ENCODE results near the gene EFNA4.
A peak's percentile ranks its signal among the peaks of the same experiment; 100 is the strongest.

EFNA4 gene

DNA sequence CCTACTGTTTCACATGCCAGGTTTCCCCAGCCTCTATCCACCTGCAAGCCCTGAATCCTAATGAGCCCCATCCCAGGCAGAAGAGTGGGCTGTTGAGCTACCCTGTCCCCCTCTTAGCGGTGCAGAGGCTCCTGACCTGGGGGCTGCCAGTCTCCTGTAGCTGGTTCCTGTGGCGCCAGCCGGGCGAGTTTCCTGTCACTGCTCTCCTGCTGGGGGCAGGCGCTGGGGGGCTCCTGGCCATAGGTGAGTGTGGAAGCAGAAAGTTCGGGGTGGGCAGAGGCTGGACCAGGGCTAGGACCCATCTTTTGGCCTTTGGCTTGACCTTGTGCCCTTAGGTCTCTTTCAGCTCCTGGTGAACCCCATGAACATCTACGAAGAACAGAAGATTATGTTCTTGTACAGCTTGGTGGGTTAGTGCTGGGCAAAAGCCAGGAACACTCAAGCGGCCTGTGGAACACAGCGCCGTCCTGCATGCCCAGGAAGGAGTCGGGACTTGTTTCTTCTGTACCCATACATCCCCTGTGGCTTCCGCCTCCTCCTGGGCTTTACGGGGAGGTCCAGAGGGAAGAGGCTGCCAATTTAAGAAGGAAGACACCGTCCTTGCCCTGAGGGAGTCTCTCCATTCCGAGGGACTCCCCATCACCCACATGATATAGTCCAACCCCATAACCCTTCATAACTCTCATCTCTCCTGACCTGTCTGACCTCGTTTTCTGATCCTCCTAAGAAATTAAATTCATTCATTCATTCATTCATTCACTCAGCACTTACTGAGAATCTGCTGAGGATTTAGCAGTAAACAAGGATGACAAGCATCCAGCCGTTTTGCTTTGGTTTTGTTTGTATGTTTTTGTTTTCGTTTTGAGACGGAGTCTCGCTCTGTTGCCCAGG lies 29.0 kb upstream of the EFNA4 start:
- no peak for DNase-seq

DNA sequence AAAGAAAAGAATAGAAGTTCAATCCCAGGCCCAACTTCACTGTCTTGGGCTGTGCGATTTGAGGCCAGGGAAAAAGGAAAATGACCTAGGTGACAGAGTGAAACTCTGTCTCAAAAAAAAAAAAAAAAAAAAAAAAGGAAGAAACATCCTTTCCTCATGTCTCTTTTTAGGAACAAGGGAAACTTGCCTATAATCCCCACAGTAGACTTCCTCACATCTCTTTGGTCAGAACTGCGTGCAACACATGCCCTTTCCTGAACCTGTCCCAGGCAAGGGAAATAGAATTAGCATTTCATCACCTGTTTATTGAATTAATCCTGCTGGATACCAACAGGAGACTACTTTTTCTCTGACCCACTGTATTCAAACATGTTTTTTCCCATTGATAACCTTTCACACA lies 27.6 kb upstream of the EFNA4 start:
- DNase-seq: no peak

DNA sequence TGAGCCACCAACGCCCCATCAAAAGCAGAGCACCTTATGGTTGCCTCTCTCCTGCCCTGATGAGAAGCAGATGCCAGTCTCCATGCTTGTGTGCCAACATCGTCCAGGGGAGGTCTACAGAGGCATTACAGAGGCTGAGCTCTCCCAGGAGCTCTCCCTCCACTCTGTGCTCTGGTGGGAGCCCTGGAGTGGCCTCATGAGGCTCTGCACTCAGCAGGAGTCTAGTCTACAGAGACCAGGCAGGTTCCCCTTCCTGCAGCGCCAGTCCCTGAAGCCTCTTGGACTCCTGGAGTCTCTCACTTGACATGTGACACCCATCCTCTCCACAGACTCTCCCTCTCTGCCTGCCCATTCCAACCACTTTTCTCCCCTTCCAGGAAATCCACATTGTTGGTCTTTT lies 26.5 kb upstream of the EFNA4 start:
- no peak for DNase-seq

DNA sequence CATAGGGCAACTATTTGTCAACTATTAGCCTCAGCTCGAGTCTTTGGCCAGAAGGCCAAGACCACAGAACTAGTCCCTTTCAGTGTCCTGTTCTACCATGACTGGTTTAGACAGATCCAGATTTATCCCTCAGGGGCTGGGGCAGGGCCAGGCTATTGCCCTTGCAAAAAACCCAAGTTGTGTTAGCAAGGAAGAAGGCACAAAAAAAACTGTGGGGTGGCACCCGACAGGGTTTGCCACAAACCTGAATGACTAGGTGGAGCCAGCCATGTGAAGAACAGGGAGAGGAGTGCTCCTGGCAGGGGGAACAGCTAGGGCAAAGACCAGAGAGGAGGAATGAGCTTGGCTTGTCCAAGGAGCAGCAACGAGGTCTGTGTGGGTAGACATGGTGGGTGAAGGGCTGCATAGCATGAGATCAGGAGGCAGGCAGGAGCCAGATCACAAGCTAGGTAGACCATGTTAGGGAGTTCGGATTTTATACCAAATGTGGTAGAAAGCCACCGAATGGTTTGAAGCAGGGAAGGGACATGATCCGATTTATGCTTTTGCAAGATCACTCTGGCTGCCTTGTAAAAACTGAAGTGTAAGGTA lies 25.6 kb upstream of the EFNA4 start:
- DNase-seq: no peak

DNA sequence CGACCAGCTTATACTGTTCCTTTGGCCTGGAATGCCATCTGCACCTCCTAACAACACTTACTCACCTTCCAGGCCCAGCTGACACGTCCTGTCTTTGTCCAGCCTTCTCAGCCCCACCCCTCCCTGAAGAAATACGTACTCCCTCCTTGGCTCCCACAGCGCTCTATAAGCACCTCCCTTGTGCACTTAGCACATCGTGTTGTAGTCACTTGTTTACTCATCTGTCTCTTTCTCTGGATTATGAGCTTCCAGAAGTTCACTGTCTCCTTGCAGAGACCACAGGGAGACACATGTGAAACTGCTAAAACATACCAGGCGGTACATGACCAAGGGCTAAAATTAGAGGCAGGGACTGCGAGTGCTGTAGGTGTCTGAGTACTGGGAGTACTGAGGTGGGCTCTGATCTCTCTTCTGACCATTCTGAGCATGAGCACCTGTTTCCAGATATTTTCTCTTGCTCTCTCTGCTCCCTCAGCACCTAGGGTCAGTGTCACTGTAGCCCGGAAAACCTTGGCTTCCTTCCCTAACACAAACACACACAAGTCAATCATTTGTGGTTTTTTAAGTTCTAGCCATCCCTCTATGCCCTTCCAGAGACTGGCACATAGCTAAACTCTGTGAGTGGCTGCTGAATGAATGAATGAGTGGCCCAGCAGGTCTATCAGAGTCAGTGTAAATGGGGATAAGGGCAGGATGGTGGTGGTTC lies 24.8 kb upstream of the EFNA4 start:
- no peak for DNase-seq

DNA sequence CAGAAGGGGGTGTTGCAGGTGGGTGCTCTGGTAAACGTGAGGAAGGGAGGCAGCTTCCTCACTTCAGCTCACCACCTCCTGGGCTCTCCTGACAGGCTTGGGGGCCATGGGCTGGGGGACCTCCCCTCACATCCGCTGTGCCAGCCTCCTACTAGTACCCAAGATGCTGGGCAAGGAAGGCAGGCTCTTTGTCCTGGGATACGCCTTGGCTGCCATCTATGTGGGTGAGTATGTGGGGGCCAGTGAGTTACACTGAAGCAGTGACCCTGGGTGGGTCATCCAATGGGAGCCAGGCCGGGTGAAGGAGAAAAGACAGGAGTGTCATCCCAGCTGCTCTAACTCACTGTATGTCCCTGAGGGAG lies 24.3 kb upstream of the EFNA4 start:
- no peak for DNase-seq

DNA sequence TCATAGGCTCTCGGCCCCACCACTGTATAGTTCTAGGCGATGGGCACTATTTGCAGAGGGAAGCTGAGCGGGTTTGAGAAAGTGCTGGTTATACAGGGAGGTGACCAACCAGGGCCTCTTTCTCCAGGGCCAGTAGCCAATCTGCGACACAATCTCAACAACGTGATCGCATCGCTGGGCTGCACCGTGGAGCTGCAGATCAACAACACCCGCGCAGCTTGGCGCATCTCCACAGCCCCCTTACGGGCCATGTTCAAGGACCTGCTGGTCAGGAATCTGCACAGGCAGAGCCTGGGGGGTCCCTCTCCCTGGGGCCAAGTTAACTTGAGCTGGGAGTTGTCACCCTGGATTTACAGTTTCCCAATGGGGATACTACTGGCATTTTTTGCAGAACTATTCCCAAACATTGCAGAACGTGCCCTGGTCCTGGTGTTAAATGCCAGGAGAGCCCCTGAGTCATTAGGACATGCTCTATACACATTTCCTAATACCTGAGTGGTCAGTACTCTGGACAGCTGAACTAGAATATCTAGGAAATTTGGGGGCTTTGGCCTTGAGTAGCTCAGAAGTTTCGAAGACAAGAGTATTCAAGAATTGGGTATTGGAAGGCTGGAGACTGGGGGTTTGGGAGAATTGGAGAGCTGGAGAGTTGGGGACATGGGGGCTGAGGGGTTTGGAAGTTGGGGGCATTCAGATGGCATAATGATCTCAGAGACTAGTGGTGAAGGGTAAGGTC lies 23.0 kb upstream of the EFNA4 start:
- no peak for DNase-seq

DNA sequence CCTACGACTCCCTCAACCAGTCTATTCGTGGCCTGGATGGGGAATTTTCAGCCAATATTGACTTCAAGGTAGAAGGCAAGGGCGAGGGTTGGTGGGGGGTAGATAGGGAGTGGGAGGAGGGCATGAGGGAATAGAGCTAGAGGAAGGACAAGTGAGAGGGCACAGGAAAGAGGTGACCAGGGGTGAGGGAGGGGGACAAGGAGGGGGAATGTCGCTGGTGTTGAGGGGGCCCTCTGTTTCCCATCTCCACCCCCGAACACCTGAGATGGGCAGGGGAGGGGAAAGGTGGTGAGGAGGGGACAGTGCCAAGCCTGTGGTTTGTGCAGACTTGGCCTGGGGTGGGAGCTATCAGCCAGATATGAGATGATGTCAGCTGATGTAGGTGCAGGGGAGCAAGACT lies 20.8 kb upstream of the EFNA4 start:
- DNase-seq: no peak

DNA sequence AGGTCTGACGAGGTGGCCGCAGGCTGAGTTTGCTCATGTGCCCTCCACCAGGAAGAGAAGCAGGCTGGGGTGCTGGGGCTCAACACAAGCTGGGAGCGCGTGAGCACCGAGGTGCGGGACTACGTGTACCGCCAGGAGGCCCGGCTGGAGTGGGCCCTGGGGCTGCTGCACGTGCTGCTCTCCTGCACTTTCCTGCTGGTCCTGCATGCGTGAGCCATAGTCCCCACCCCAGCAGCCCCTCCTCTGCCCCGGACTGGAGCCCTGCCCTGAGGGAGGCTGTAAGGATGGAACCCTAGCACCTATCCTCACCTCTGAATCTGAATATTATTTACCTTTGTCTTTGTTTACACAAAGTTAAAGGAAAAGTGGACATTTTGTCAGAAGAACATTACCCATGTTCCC lies 20.2 kb upstream of the EFNA4 start:
- no peak for DNase-seq

DNA sequence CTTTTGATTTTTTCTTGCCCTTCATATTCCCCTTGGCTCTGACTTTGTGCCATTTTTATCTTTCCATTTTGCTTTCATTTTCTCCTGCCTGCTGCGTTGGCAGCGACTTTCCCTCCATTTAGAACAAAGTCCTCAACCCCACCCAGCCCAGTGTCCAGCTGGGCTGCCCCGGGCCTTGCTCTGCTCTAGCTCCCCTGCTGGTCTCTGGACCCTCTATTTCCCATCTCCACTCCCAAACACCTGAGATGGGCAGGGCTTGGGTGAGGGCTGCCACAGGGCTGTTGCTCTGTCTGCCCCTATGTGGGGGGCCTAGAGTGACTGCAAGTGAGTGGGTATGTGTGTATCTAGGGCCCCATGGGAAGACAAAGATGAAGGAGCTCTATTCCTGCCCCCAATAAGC lies 19.7 kb upstream of the EFNA4 start:
- no peak for DNase-seq

DNA sequence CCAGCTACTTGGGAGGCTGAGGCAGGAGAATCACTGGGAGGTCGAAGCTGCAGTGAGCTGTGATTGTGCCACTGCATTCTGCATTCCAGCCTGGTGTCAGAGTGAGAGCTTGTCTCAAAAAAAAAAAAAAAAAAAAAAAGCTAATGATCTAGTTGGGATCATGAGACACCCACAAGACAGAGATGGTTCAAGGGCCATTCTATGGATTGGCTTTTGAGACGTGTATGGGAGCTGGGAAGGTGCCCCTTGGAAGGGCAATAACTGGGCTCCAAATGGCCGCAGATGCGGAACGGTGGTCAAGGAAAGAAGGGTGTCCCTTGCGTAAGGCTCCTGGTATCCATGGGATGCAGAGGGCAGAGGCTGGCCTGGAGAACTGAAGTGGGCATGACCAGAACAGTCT lies 19.2 kb upstream of the EFNA4 start:
- no peak for DNase-seq

DNA sequence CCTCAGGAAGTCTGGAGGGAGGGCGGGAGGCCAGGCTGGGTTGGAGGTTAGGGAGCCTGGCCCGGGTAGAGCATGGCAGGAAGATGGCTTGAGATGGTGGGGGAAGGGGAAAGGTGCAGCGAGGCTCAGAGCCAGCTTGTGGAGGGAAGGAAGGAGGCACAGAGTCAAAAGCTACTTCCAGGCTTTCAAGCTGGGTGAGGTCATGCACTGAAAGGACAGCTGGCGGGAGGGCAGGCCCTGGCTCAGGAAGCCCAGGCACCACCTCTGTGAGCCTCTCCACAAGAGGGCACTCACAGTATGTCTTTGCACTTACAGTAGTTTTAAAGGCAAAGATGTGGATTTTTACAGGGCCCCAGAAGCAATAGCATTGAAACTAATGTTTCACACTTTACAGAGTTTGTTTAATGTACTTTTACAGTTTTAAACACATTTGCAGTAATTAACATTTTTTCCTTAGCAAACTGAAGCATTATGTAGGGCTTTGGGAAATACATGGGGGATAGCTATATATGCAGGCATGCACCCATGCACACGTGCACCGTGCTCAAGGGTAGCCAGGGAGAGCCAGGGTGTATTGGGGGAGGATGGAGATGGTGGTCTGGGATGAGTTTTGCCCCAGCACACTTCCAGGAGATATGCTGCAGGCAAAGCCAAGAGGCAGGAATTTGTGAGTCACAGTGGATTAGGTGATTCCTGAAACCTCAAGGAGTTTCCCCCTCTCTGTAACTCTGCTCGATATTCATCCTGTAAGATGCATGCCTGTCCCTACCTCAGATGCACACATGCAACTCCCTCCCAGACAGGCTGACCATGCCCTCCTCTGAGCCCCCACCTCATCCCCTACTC lies 18.5 kb upstream of the EFNA4 start:
- DNase-seq: peak; percentile 84 to 89

DNA sequence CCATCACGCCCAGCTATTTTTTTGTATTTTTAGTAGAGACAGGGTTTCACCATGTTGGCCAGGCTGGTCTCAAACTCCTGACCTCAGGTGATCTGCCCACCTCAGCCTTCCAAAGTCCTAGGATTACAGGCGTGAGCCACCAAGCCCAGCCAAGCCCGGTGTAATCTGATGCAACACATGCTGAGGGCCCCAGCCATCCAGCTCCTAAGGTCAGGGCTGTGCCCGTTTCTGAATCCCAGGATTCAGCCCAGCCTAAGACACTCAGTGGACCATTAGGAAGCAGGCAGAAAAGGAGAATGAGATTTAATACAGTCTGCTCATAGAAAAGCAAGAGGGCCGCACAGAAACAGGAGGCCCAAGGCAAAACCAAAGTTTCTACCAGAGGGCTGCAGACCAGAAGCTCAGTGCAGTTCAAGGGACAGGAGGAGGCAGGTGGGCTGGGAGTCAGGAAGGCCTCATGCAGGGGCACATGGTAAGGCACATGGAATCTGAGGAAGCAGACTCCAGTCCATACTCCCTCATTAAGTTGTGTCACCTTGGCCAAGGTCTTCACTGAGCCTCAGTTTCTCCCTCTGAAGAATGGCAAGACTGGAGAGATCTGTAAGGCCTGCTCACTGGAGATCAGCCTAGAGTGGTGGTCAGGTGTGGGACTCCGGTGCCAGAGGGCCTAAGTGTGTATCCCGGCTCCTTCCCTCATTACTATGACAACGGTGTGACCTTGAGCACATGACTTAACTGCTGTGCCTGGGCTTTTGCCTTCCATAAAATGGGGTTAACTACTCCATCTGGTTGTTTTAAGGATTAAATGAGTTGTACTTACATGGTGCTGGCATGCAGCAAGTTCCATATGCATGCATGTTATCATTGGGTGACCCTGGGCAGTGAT lies 14.8 kb upstream of the EFNA4 start:
- no peak for DNase-seq

DNA sequence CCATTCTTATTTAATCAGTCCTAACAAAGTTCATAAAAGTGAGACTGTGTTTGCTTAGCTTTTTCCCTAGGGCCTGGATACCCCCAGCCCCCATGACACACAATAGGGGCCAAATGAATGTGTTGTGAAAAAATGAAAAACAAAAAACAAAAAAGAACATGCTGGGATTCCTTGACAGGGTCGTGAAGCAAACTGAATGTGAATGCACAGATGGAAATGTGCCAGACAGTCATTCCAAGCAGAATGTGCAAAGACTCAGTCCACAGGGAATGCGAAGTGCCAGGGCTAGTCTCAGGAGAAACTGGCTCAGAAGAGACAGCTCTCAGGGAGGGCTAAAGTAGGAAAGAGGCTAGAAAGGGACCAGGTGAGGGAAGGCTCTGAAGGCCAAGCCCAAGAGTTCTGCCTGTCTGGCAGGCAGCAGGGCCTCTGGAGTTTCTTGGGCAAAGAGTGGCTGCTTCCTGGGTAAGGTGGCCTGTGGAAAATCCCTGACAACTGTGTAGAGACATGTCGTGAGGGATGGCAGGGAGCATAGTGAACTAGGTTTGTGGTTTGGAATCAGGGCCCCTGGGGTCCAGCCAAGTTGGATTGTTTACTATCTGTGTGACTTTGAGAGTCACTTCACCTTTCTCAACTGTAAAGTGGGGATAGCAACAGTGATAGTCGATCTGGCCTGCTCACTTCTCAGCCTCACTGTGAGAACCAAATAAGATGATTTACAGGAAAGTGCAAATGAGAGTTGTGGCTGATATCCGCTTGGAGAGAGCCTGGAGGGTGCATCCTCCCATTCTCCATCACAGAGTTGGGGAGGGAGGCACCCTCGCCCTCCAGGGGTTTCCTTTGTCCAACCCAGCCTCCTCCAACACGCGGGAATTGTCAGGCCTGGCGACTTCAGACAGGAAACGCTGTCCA lies 13.6 kb upstream of the EFNA4 start:
- no peak for DNase-seq

DNA sequence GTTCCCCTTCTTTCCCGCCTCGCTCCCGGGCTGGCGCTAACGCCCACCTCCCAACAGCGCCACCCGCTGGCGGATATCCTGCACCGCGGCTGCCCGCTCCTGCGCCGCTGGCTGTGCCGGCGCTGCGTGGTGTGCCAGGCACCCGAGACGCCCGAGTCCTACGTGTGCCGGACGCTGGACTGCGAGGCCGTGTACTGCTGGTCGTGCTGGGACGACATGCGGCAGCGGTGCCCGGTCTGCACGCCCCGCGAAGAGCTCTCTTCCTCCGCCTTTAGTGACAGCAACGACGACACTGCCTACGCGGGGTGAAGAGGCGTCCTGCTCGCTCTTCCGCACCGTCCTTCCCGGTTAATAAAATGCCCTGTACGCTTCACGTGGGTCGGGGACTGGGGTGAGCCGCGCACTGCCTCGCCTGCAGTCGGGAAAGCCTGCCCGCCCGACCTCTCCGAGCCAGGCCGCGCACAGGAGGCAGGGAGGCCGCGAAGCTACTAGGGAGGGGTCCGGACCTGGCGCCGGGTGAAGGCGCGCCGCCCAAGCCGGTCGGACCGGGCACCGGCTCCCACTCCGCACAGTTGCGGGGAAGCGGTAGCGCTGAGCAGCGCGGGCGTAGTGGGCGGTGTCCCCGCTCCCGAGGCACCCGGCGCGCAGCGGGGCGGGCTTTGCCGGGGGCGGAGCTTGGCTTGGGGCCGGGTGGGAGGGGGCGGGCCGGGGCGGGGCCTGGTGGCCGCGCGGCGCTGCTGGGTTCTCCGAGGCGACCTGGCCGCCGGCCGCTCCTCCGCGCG lies 12.8 kb upstream of the EFNA4 start, which contains the start of gene ADAM15:
TSS of gene ADAM15 (plus strand) at position 757 of the 782 bp plus-strand sequence. CDS start 71 bp downstream, outside the sequence.
- peak; percentile 72 to 77 for DNase-seq

DNA sequence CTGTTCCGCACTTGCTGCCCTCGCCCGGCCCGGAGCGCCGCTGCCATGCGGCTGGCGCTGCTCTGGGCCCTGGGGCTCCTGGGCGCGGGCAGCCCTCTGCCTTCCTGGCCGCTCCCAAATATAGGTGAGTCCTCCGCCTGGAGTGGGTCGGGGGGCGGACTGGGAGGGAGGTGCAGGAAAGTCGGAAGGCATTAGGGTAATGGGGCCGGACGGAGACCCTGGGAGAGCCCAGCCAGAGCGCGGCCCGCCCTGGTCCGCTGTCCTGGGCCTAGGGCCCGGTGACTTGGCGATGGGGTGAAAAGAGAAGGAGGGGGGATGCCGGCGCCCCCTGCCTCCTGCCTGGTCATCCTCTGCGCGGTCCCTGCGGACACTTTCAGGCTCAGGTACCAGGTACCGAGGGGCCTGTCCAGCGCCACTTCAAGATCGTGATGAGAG lies 12.2 kb upstream of the EFNA4 start:
- DNase-seq: no peak

DNA sequence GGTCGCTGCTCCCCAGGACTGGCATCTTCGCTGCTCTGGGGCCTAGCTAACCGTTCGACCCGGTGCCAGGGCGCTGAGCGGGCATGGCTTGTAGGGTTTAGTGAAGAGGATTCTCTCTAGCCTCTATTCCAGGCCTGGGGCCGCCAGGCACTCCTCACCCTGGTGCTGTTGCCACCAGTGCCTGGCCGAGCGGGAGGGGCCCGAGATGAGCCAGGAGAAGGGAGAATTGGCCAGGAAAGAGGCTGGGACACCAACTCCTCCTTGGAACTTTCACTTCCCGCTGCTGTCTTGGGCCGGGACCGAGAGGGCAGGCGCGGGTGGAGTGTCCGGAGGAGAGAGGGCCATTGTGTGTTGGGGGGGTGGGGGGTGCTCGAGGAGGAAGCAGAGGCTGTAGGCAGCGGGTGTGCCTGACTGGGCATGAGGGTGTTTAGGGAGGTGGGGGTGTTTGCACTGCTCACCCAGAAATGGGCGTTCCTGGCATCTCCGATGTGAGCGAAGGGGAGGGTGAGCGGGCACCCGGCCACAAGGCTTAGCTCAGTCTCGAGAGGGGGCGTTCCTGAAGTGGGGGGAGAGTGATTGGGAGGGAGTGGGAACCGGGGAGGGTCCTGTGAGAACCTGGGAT lies 11.7 kb upstream of the EFNA4 start:
- DNase-seq: peak; percentile 22 to 37

Measured in AML-193 (cell line).